ENCODE data around the gene RAMP2.

DNA sequence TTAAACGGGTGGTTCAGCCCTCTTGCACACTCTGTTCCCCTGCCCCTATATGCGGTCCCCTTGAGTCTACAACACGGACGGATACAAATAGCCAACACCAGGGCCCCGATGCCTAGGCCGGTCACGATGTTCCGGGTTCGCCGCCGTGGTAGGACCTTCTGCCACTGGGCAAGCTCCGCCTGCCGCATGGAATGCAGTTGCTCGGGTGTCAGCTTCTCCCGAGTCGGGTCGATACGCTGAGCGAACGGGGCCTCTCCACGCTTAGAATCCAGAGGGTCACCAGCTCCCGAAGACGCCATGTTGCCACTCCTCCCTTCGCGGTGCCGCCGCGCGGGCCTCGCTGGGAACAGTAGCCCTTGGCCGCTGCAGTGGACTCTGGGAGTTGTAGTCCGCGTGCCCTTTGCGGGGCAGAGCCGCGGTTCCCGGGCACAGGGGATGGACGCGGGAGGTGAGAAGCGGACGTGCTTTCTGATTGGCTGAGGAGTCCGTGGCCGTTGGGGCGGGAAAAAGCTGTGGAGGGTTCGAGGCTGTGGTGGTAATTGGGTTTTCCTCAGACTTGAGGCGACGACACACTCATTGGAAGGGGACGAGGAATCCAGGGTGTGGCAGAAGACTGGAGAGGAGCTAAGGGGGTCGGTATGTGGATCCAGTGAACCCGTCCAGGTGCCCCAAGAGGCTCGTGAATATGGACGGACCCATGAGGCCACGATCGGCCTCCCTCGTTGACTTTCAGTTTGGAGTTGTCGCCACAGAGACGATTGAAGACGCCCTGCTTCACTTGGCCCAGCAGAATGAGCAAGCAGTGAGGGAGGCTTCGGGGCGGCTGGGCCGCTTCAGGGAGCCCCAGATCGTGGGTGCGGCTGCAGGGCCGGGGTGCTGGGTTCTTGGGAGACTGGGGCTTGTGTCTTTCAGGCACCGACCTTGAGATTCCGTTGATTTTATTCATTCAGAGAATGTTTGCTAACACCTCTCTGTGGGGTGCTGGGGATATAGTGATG lies 37.7 kb downstream of the RAMP2 start, which contains the start of the genes CNTD1 and COA3:
- 0 out of 2 replicates have a peak, but pooled peaks have one; percentile 30 for TF ChIP-seq TEAD4 (CRISPR knock-in tag; IDR thresholded peaks at IDR 0.05)
- TF ChIP-seq, protein P1, sequence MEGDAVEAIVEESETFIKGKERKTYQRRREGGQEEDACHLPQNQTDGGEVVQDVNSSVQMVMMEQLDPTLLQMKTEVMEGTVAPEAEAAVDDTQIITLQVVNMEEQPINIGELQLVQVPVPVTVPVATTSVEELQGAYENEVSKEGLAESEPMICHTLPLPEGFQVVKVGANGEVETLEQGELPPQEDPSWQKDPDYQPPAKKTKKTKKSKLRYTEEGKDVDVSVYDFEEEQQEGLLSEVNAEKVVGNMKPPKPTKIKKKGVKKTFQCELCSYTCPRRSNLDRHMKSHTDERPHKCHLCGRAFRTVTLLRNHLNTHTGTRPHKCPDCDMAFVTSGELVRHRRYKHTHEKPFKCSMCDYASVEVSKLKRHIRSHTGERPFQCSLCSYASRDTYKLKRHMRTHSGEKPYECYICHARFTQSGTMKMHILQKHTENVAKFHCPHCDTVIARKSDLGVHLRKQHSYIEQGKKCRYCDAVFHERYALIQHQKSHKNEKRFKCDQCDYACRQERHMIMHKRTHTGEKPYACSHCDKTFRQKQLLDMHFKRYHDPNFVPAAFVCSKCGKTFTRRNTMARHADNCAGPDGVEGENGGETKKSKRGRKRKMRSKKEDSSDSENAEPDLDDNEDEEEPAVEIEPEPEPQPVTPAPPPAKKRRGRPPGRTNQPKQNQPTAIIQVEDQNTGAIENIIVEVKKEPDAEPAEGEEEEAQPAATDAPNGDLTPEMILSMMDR (IDR thresholded peaks at IDR 0.05) = no peak
- peak; percentile 98 for TF ChIP-seq NFE2L1 (CRISPR knock-in tag; IDR thresholded peaks at IDR 0.05)
- peak; percentile 93 for TF ChIP-seq FOXK1 (CRISPR knock-in tag; IDR thresholded peaks at IDR 0.05)
- TF ChIP-seq CREM (CRISPR knock-in tag; IDR thresholded peaks at IDR 0.05) = 0 out of 2 replicates have a peak, but pooled peaks have one; percentile 46
- TF ChIP-seq ZNF263 (CRISPR knock-in tag; IDR thresholded peaks at IDR 0.05; ENCODE audit: low read depth) = no peak
- peak; percentile 68; the same call in 1 of the 2 replicates for TF ChIP-seq NR2C2 (CRISPR knock-in tag; IDR thresholded peaks at IDR 0.05)
- TF ChIP-seq ESRRA (CRISPR knock-in tag; IDR thresholded peaks at IDR 0.05; ENCODE audit: borderline replicate concordance) = no peak; the same call in 1 of the 2 replicates
- TF ChIP-seq FOXJ3 (CRISPR knock-in tag; IDR thresholded peaks at IDR 0.05; ENCODE audit: borderline replicate concordance) = no peak
- TF ChIP-seq, protein P2, sequence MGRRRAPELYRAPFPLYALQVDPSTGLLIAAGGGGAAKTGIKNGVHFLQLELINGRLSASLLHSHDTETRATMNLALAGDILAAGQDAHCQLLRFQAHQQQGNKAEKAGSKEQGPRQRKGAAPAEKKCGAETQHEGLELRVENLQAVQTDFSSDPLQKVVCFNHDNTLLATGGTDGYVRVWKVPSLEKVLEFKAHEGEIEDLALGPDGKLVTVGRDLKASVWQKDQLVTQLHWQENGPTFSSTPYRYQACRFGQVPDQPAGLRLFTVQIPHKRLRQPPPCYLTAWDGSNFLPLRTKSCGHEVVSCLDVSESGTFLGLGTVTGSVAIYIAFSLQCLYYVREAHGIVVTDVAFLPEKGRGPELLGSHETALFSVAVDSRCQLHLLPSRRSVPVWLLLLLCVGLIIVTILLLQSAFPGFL (CRISPR knock-in tag; IDR thresholded peaks at IDR 0.05; ENCODE audit: borderline replicate concordance) = no peak
- no peak for TF ChIP-seq CBFB (CRISPR knock-in tag; IDR thresholded peaks at IDR 0.05; ENCODE audit: low read depth)
- TF ChIP-seq, protein P3, sequence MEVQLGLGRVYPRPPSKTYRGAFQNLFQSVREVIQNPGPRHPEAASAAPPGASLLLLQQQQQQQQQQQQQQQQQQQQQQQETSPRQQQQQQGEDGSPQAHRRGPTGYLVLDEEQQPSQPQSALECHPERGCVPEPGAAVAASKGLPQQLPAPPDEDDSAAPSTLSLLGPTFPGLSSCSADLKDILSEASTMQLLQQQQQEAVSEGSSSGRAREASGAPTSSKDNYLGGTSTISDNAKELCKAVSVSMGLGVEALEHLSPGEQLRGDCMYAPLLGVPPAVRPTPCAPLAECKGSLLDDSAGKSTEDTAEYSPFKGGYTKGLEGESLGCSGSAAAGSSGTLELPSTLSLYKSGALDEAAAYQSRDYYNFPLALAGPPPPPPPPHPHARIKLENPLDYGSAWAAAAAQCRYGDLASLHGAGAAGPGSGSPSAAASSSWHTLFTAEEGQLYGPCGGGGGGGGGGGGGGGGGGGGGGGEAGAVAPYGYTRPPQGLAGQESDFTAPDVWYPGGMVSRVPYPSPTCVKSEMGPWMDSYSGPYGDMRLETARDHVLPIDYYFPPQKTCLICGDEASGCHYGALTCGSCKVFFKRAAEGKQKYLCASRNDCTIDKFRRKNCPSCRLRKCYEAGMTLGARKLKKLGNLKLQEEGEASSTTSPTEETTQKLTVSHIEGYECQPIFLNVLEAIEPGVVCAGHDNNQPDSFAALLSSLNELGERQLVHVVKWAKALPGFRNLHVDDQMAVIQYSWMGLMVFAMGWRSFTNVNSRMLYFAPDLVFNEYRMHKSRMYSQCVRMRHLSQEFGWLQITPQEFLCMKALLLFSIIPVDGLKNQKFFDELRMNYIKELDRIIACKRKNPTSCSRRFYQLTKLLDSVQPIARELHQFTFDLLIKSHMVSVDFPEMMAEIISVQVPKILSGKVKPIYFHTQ (CRISPR knock-in tag; IDR thresholded peaks at IDR 0.05) = no peak
- TF ChIP-seq, protein P4, sequence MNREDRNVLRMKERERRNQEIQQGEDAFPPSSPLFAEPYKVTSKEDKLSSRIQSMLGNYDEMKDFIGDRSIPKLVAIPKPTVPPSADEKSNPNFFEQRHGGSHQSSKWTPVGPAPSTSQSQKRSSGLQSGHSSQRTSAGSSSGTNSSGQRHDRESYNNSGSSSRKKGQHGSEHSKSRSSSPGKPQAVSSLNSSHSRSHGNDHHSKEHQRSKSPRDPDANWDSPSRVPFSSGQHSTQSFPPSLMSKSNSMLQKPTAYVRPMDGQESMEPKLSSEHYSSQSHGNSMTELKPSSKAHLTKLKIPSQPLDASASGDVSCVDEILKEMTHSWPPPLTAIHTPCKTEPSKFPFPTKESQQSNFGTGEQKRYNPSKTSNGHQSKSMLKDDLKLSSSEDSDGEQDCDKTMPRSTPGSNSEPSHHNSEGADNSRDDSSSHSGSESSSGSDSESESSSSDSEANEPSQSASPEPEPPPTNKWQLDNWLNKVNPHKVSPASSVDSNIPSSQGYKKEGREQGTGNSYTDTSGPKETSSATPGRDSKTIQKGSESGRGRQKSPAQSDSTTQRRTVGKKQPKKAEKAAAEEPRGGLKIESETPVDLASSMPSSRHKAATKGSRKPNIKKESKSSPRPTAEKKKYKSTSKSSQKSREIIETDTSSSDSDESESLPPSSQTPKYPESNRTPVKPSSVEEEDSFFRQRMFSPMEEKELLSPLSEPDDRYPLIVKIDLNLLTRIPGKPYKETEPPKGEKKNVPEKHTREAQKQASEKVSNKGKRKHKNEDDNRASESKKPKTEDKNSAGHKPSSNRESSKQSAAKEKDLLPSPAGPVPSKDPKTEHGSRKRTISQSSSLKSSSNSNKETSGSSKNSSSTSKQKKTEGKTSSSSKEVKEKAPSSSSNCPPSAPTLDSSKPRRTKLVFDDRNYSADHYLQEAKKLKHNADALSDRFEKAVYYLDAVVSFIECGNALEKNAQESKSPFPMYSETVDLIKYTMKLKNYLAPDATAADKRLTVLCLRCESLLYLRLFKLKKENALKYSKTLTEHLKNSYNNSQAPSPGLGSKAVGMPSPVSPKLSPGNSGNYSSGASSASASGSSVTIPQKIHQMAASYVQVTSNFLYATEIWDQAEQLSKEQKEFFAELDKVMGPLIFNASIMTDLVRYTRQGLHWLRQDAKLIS (CRISPR knock-in tag; IDR thresholded peaks at IDR 0.05; ENCODE audit: borderline replicate concordance) = 0 out of 2 replicates have a peak, but pooled peaks have one; percentile 75
- no peak for TF ChIP-seq ZNF219 (CRISPR knock-in tag; IDR thresholded peaks at IDR 0.05; ENCODE audit: borderline replicate concordance)
